Adrenal gland (tissue), 12 donors: Measurements from ENCODE around the gene MRFAP1. TPM values are rescaled to one million over a fixed set of nuclear protein-coding genes. Genes with fewer than 3 reads are reported as not detected.

ENCODE experiments used
- DNase-seq, 7 donors: peaks; one replicate each; pipeline ENCODE4 v3.0.0-alpha.2; 2019 to 2020
- H3K27ac ChIP-seq, 5 donors: fragments of 200-600 bp; sonication (generic) in 4 of 5; 1 replicate in 3 of 5; 2 replicates in 2 of 5; pipeline versions ENCODE4 v1.5.1 to v1.8.0; 2016 to 2020; ENCODE audit warnings: mild to moderate bottlenecking in 1 of 5
- H3K27me3 ChIP-seq: fragments of 200-600 bp; 2 replicates; pipeline ENCODE4 v1.8.0; 2021
- H3K36me3 ChIP-seq, 2 donors: fragments of 200-600 bp; replicated peaks in 1 of 2; 1 replicate in 1 of 2; 2 replicates in 1 of 2; pipeline versions ENCODE4 v1.5.1 to v1.8.0; 2018 to 2022
- H3K4me1 ChIP-seq, 2 donors: fragments of 200-600 bp; replicated peaks in 1 of 2; 1 replicate in 1 of 2; 2 replicates in 1 of 2; pipeline versions ENCODE4 v1.5.1 to v1.8.0; 2018 to 2021
- H3K4me3 ChIP-seq, 4 donors: fragments of 200-600 bp; sonication (generic) in 3 of 4; one replicate each; pipeline ENCODE4 v1.5.1; 2016 to 2018
- H3K9me3 ChIP-seq, 3 donors: fragments of 200-600 bp; sonication (generic) in 1 of 3; replicated peaks in 1 of 3; 1 replicate in 2 of 3; 2 replicates in 1 of 3; pipeline versions ENCODE4 v1.5.1 to v1.8.0; 2016 to 2021
- POLR2A ChIP-seq, 2 donors: fragments of 450-650 bp; IDR thresholded peaks; one replicate each; pipeline ENCODE4 v1.6.1; 2017; ENCODE audit warnings: antibody characterized with exemption in 2 of 2, mild to moderate bottlenecking in 2 of 2, moderate library complexity in 1 of 2
- WGBS, 4 donors: extraction: QIAGEN DNeasy Blood & Tissue Kit in 2 of 4; methylation state at CpG; one replicate each; pipeline versions ENCODE4 v1.1.5 to v1.1.7; 2013 to 2017; 5-methylcytosine and 5-hydroxymethylcytosine counted together
- intact Hi-C, 2 donors: fragments of 100-400 bp; cut with DNase I; formaldehyde crosslinking; loops; one replicate each; pipeline versions ENCODE4 v1.14.1 to v1.15.0; 2022 to 2023
- polyA plus RNA-seq, 3 donors: library from polyadenylated mRNA; stranded (reverse); fragments of 200-250 nt in 2 of 3; fragments of 350-450 nt in 1 of 3; fragmentation: Illumina TruSeq in 1 of 3; extraction: RNeasy Lipid Tissue Mini Kit (QIAGEN cat#74804) in 1 of 3; gene quantifications; one replicate each; pipeline ENCODE4 v1.2.3, GENCODE V29; 2013 to 2014
- total RNA-seq, 9 donors: library from RNA; depleted of rRNA in 4 of 9; stranded (reverse); fragments of >200 nt in 4 of 9; fragments of 120-200 nt in 1 of 9; fragmentation: NEBNext Ultra II Directional in 1 of 9; extraction: Animal tissue kit (Norgen Biotek cat#: 25700) in 1 of 9; gene quantifications; one replicate each; pipeline versions ENCODE4 v1.1.0 to v1.2.4, GENCODE V29; 2013 to 2023
- TF ChIP-seq, protein P1 (sequence below), 6 experiments: fragments of 450-650 bp in 4 of 6; fragments of 200-600 bp in 2 of 6; sonication (generic) in 1 of 6; IDR thresholded peaks; 1 replicate in 5 of 6; 2 replicates in 1 of 6; pipeline versions ENCODE4 v1.5.1 to v1.8.0; 2016 to 2021; ENCODE audit warnings: antibody characterized with exemption in 6 of 6, mild to moderate bottlenecking in 2 of 6, moderate library complexity in 1 of 6
- donor health status: healthy with polysubstance abuse.
- donor health status: Bipolar disorder and iron deficiency.
- donor health status: DM: yes; HTN: yes; CAD: no.
- donor health status: DM: no; HTN: no; CAD: no.
- donor health status: DM: no; HTN: no; CAD: no.
- donor health status: DM: yes; HTN: yes; CAD: no.

Gene MRFAP1
- total and polyA plus RNA-seq, 12 donors, result 161 to 618 (median 329) TPM

DNA sequence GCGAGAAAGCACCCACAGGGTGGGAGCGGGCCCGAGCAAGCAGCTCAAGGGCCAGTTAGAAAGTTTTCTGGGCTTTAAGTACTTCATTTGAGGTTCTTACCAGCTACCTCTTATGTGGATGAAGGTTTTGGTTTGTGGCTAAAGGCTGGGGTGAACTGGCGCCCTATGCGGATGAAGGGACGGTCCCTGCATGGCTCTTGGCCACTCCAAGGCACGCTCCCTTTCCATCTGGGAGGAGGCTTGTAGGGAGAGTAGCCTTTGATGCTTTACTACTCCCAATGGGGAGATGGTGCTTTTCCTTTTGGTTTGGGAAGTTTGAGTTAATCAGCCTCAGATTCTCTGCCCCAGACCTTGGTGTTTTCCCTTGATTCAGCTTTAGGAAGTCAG lies 17.7 kb downstream of the MRFAP1 start:
- H3K27ac ChIP-seq, result peak overlapping the region in 3 of 5 donors; percentile 27 to 73 (median 36)
- no peak for TF ChIP-seq POLR2A (IDR thresholded peaks at IDR 0.05)
- TF ChIP-seq, protein P1, sequence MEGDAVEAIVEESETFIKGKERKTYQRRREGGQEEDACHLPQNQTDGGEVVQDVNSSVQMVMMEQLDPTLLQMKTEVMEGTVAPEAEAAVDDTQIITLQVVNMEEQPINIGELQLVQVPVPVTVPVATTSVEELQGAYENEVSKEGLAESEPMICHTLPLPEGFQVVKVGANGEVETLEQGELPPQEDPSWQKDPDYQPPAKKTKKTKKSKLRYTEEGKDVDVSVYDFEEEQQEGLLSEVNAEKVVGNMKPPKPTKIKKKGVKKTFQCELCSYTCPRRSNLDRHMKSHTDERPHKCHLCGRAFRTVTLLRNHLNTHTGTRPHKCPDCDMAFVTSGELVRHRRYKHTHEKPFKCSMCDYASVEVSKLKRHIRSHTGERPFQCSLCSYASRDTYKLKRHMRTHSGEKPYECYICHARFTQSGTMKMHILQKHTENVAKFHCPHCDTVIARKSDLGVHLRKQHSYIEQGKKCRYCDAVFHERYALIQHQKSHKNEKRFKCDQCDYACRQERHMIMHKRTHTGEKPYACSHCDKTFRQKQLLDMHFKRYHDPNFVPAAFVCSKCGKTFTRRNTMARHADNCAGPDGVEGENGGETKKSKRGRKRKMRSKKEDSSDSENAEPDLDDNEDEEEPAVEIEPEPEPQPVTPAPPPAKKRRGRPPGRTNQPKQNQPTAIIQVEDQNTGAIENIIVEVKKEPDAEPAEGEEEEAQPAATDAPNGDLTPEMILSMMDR (IDR thresholded peaks at IDR 0.05), result no peak
- intact Hi-C loops, result no loop called here
- peak in 1 of 7 donors; percentile 50 for DNase-seq
- no peaks in the 10 kb centered on the region for H3K27me3 ChIP-seq
- peaks cover 0 to 9% of the 10 kb centered on the region in 2 donors for H3K4me1 ChIP-seq
- no peaks in the 10 kb centered on the region for H3K36me3 ChIP-seq
- 76 to 90% (median 83%) methylated on average over 7 of the region's 7 CpGs for WGBS, 4 donors
- peak overlapping the region in 2 of 4 donors; percentile 13 to 48 for H3K4me3 ChIP-seq
- no peaks in the 10 kb centered on the region for H3K9me3 ChIP-seq

DNA sequence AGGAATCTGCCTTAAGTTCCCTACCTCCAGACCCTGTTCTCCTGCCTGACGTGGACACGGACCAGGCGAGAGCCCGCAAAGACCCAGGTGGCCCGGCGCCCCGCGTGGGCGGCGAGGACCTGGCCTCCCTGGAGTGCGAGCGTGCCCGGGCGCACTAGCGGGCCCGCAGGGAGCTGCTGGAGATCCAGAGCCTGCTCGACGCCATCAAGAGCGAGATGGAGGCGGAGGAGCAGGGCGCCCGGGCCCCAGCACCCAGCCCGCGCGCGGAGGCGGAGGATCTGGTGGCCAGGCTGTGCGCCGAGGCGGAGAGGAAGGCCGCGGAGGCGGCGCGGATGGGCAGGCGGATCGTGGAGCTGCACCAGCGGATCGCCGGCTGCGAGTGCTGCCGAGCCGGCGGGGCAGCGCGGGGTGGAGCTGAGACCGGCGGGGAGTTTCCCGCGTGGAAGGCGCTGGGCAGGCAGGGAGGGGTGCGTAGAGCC lies 18.2 kb downstream of the MRFAP1 start:
- peak in 6 of 7 donors; percentile 37 to 66 (median 46) for DNase-seq
- H3K27ac ChIP-seq, result peak overlapping the region in 4 of 5 donors; percentile 27 to 73 (median 34)
- H3K36me3 ChIP-seq, result no peaks in the 10 kb centered on the region
- WGBS, 4 donors, result 6 to 32% (median 9%) methylated on average over 29 to 52 of the region's 52 CpGs
- peaks cover 1 to 9% of the 10 kb centered on the region in 2 donors for H3K4me1 ChIP-seq
- H3K4me3 ChIP-seq, result peak overlapping the region in 2 of 4 donors; percentile 13 to 48
- no peaks in the 10 kb centered on the region for H3K9me3 ChIP-seq
- H3K27me3 ChIP-seq, result no peaks in the 10 kb centered on the region
- TF ChIP-seq, protein P1 (IDR thresholded peaks at IDR 0.05), result no peak
- no peak for TF ChIP-seq POLR2A (IDR thresholded peaks at IDR 0.05)
- intact Hi-C loops, result no loop called here

DNA sequence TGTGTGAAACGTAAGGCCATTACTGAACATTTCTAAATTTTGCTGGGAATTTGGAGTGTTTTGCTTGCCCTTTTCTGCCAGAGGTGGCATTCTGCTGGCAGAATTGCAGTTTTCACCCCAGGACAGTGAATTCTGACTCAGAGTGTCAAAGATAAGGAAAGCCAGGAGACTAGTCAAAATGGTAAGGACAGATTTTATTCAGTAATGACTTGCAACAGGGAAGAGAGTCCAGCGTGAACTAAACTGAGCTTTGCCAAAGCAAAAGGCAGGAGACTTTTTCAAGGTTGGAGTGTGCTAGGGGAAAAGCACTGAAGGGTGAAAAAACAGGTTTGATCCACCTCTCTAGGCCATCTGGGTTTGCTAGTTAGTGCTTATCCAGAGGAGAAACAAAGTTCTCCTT lies 19.4 kb downstream of the MRFAP1 start:
- H3K4me3 ChIP-seq, result no peak overlapping the region
- H3K27ac ChIP-seq, result peak overlapping the region in 1 of 5 donors; percentile 26
- TF ChIP-seq, protein P1 (IDR thresholded peaks at IDR 0.05), result no peak
- no peak for TF ChIP-seq POLR2A (IDR thresholded peaks at IDR 0.05)
- no peaks in the 10 kb centered on the region for H3K36me3 ChIP-seq
- WGBS, 4 donors, result 58 to 72% (median 64%) methylated on average over 2 of the region's 2 CpGs
- no peaks in the 10 kb centered on the region for H3K27me3 ChIP-seq
- intact Hi-C loops, result no loop called here
- peak in 3 of 7 donors; percentile 33 to 46 (median 40) for DNase-seq
- H3K9me3 ChIP-seq, result no peaks in the 10 kb centered on the region
- peaks cover 7 to 9% of the 10 kb centered on the region in 2 donors for H3K4me1 ChIP-seq

DNA sequence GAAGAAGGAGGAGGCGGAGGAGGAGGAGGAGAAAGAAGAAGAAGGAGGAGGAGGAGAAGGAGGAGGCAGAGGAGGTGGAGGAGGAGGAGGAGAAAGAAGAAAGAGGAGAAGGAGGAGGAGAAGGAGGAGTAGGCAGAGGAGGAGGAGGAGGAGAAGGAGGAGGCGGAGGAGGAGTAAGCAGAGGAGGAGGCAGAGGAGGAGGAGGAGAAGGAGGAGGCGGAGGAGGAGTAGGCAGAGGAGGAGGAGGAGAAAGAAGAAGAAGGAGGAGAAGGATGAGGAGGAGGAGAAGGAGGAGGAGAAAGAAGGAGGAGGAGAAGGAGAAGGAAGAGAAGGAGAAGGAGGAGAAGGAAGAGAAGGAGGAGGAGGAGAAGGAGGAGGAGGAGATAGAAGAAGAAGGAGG lies 19.9 kb downstream of the MRFAP1 start:
- intact Hi-C loops, result no loop called here
- Histone ChIP-seq H3K36me3 (no peaks in the 10 kb centered on the region), H3K4me1 (peaks cover 7 to 9% of the 10 kb centered on the region in 2 donors), H3K27ac (no peak overlapping the region), H3K27me3 (no peaks in the 10 kb centered on the region), H3K4me3 (no peak overlapping the region), H3K9me3 (no peaks in the 10 kb centered on the region)
- TF ChIP-seq, protein P1 (IDR thresholded peaks at IDR 0.05), result no peak
- no peak for TF ChIP-seq POLR2A (IDR thresholded peaks at IDR 0.05)
- 92 to 99% (median 95%) methylated on average over 3 of the region's 3 CpGs for WGBS, 4 donors
- DNase-seq, result peak in 1 of 7 donors; percentile 4
